Naive thymus-derived CD4-positive, alpha-beta T cell (primary cell): Measurements from ENCODE around the gene PEX10. TPM values are rescaled to one million over a fixed set of nuclear protein-coding genes. Genes with fewer than 3 reads are reported as not detected.
A peak's percentile ranks its signal among the peaks of the same experiment; 100 is the strongest.

Experiments
- ATAC-seq: fragments of 150-1000 bp; cut with Tn5 transposase; 2 replicates; pipeline ENCODE4 v1.10.0; 2021; ENCODE audit warnings: mild to moderate bottlenecking, moderate library complexity
- CTCF ChIA-PET: fragments of 350-600 bp; sonication (Branson Sonifier 250); formaldehyde crosslinking; loops from one replicate; lab custom pipeline; 2021; ENCODE audit warnings: antibody characterized with exemption; lab: Charles Lee
- POLR2A ChIA-PET: fragments of 350-600 bp; sonication (Branson Sonifier 250); formaldehyde crosslinking; loops from one replicate; lab custom pipeline; 2021; ENCODE audit warnings: antibody characterized with exemption, inconsistent platforms; lab: Charles Lee
- DNase-seq, 9 donors: peaks; one replicate each; pipeline versions ENCODE4 v3.0.0 to v3.0.0-alpha.2; 2020 to 2022; ENCODE audit warnings: mixed read lengths in 1 of 9
- H3K27ac ChIP-seq: one replicate; pipeline ENCODE4 v1.7.0; 2013; ENCODE audit warnings: mild to moderate bottlenecking, low read depth, low read length, moderate library complexity
- H3K27me3 ChIP-seq, 2 donors: one replicate each; pipeline ENCODE4 v1.7.0; 2013; ENCODE audit warnings: low read length in 2 of 2, mild to moderate bottlenecking in 2 of 2, moderate library complexity in 2 of 2; ENCODE audit not compliant: control insufficient read depth in 2 of 2, insufficient read depth in 2 of 2
- H3K36me3 ChIP-seq, 3 experiments: 1 replicate in 2 of 3; 2 replicates in 1 of 3; pipeline ENCODE4 v1.7.0; 2013; ENCODE audit warnings: low read length in 3 of 3, mild to moderate bottlenecking in 3 of 3, moderate library complexity in 1 of 3; ENCODE audit not compliant: insufficient read depth in 3 of 3, control insufficient read depth in 2 of 3
- H3K4me1 ChIP-seq, 2 donors: one replicate each; pipeline ENCODE4 v1.7.0; 2013; ENCODE audit warnings: low read length in 2 of 2, mild to moderate bottlenecking in 2 of 2, moderate library complexity in 1 of 2; ENCODE audit not compliant: control insufficient read depth in 2 of 2, insufficient read depth in 2 of 2
- H3K4me3 ChIP-seq: 2 replicates; pipeline ENCODE4 v1.7.0; 2013; ENCODE audit warnings: mild to moderate bottlenecking, low read length
- H3K9me3 ChIP-seq, 3 experiments: 1 replicate in 2 of 3; 2 replicates in 1 of 3; pipeline ENCODE4 v1.7.0; 2013; ENCODE audit warnings: low read length in 3 of 3; ENCODE audit not compliant: control insufficient read depth in 2 of 3
- H3K27ac Mint-ChIP-seq, 9 donors: one replicate each; pipeline ENCODE4 v1.8.0; 2020 to 2022; ENCODE audit warnings: mixed read lengths in 9 of 9, mild to moderate bottlenecking in 8 of 9, moderate library complexity in 5 of 9, inconsistent platforms in 2 of 9
- H3K27me3 Mint-ChIP-seq, 5 donors: one replicate each; pipeline ENCODE4 v1.8.0; 2021 to 2022; ENCODE audit warnings: mixed read lengths in 5 of 5, mild to moderate bottlenecking in 1 of 5
- H3K36me3 Mint-ChIP-seq, 5 donors: one replicate each; pipeline ENCODE4 v1.8.0; 2020 to 2022; ENCODE audit warnings: mixed read lengths in 5 of 5, mild to moderate bottlenecking in 3 of 5, inconsistent platforms in 1 of 5
- H3K4me1 Mint-ChIP-seq, 7 donors: one replicate each; pipeline ENCODE4 v1.8.0; 2020 to 2022; ENCODE audit warnings: mixed read lengths in 7 of 7, mild to moderate bottlenecking in 3 of 7, inconsistent platforms in 1 of 7
- H3K4me3 Mint-ChIP-seq, 10 donors: one replicate each; pipeline ENCODE4 v1.8.0; 2020 to 2022; ENCODE audit warnings: mild to moderate bottlenecking in 10 of 10, mixed read lengths in 10 of 10, moderate library complexity in 6 of 10, inconsistent platforms in 2 of 10
- H3K9me3 Mint-ChIP-seq, 11 donors: one replicate each; pipeline ENCODE4 v1.8.0; 2020 to 2022; ENCODE audit warnings: mixed read lengths in 11 of 11, mild to moderate bottlenecking in 4 of 11, inconsistent platforms in 1 of 11, moderate library complexity in 1 of 11
- intact Hi-C, 2 donors: fragments of 100-400 bp; cut with micrococcal nuclease; formaldehyde crosslinking; loops; one replicate each; pipeline ENCODE4 v1.15.1; 2023
- polyA plus RNA-seq, 2 donors: library from polyadenylated mRNA; unstranded; fragments of 300-500 nt; fragmentation: Illumina TruSeq; gene quantifications; one replicate each; pipeline ENCODE4 v1.2.3, GENCODE V29; 2021
- total RNA-seq, 6 experiments: library from RNA in 5 of 6; stranded (reverse) in 5 of 6; gene quantifications; 1 replicate in 5 of 6; 2 replicates in 1 of 6; pipeline ENCODE4 v1.2.3 and lab custom pipeline; 2021 to 2026

PEX10 gene
- total and polyA plus RNA-seq, 7 experiments from 2014 or later = 8.7 to 14.9 (median 11.4) TPM

- Histone ChIP-seq H3K27ac (peak overlapping the region; percentile 95), H3K9me3 (no peaks in the 10 kb centered on the region), H3K27me3 (no peaks in the 10 kb centered on the region), H3K36me3 (no peaks in the 10 kb centered on the region), H3K4me1 (peaks cover 37 to 45% of the 10 kb centered on the region in 2 donors), H3K4me3 (peak overlapping the region; percentile 69)
- DNase-seq (peak in 7 of 9 donors; percentile 29 to 51 (median 34)), ATAC-seq (no peak)
- Mint-ChIP-seq H3K36me3 (peaks cover 0 to 2% (median 0%) of the 10 kb centered on the region in 5 donors), H3K27me3 (no peaks in the 10 kb centered on the region), H3K4me3 (peak overlapping the region; percentile 76 to 90 (median 84)), H3K9me3 (no peaks in the 10 kb centered on the region), H3K4me1 (peaks cover 28 to 42% (median 36%) of the 10 kb centered on the region in 7 donors), H3K27ac (peak overlapping the region; percentile 84 to 96 (median 90))
- intact Hi-C loops = loop anchor here in 1 of 2 donors (10.0 kb wide), 1 partner anchor 619 kb away; no protein-coding TSS in a partner anchor
- CTCF ChIA-PET = interaction anchor here (0.7 to 2.8 kb wide), 10 partner anchors 9 to 378 kb away, joined by 3 to 32 read pairs (median 6); partner anchors contain the start of genes MORN1, RER1 and TNFRSF14
- POLR2A ChIA-PET = interaction anchor here (0.6 to 5.0 kb wide), 18 partner anchors 17 to 1486 kb away, joined by 3 to 68 read pairs (median 5); partner anchors contain the start of genes FAAP20, MORN1, PANK4 and RER1
Measured at GRCh38 chr1:2415801-2416208, 3.4 kb upstream of the PEX10 start.

GRCh38 chr1:2415337-2415736, 3.0 kb upstream of the PEX10 start:
- H3K27ac ChIP-seq = peak overlapping the region; percentile 95
- no peaks in the 10 kb centered on the region for H3K36me3 ChIP-seq
- no peak for DNase-seq
- no peak for ATAC-seq
- H3K4me1 Mint-ChIP-seq = peaks cover 28 to 45% (median 36%) of the 10 kb centered on the region in 7 donors
- no peaks in the 10 kb centered on the region for H3K9me3 Mint-ChIP-seq
- H3K9me3 ChIP-seq = no peaks in the 10 kb centered on the region
- no peaks in the 10 kb centered on the region for H3K27me3 ChIP-seq
- CTCF ChIA-PET = interaction anchor here (0.6 to 2.8 kb wide), 10 partner anchors 9 to 379 kb away, joined by 3 to 32 read pairs (median 4); partner anchors contain the start of genes MORN1, RER1 and TNFRSF14
- peak overlapping the region; percentile 69 for H3K4me3 ChIP-seq
- no peaks in the 10 kb centered on the region for H3K27me3 Mint-ChIP-seq
- H3K4me1 ChIP-seq = peaks cover 37 to 45% of the 10 kb centered on the region in 2 donors
- POLR2A ChIA-PET = interaction anchor here (0.9 to 5.0 kb wide), 14 partner anchors 22 to 372 kb away, joined by 3 to 68 read pairs (median 5); partner anchors contain the start of genes MORN1, PANK4, RER1 and TNFRSF14
- peak overlapping the region; percentile 76 to 90 (median 84) for H3K4me3 Mint-ChIP-seq
- H3K36me3 Mint-ChIP-seq = peaks cover 0 to 2% (median 0%) of the 10 kb centered on the region in 5 donors
- H3K27ac Mint-ChIP-seq = peak overlapping the region; percentile 84 to 96 (median 90)
- intact Hi-C loops = loop anchor here in 1 of 2 donors (10.0 kb wide), 1 partner anchor 619 kb away; no protein-coding TSS in a partner anchor

GRCh38 chr1:2414297-2414958, 2.1 kb upstream of the PEX10 start:
- intact Hi-C loops = loop anchor here (1.0 to 10.0 kb wide), 5 partner anchors 134 to 620 kb away; partner anchors contain the start of gene PRXL2B (in 1 of the 2)
- Mint-ChIP-seq H3K4me1 (peaks cover 29 to 45% (median 36%) of the 10 kb centered on the region in 7 donors), H3K9me3 (no peaks in the 10 kb centered on the region), H3K4me3 (peak overlapping the region; percentile 80 to 90 (median 85)), H3K27me3 (no peaks in the 10 kb centered on the region), H3K27ac (peak overlapping the region; percentile 80 to 96 (median 93)), H3K36me3 (peaks cover 0 to 2% (median 0%) of the 10 kb centered on the region in 5 donors)
- DNase-seq (peak; percentile 66 to 81 (median 78)), ATAC-seq (peak; percentile 39)
- Histone ChIP-seq H3K27ac (peak overlapping the region; percentile 95), H3K36me3 (no peaks in the 10 kb centered on the region), H3K27me3 (no peaks in the 10 kb centered on the region), H3K4me1 (peaks cover 37 to 45% of the 10 kb centered on the region in 2 donors), H3K4me3 (peak overlapping the region; percentile 71), H3K9me3 (no peaks in the 10 kb centered on the region)
- ChIA-PET POLR2A (interaction anchor here (0.6 to 5.0 kb wide), 7 partner anchors 15 to 215 kb away, joined by 3 to 68 read pairs (median 7); partner anchors contain the start of gene PANK4), CTCF (interaction anchor here (0.8 to 2.8 kb wide), 7 partner anchors 10 to 159 kb away, joined by 3 to 32 read pairs (median 3); no protein-coding TSS in a partner anchor)

GRCh38 chr1:2413495-2414296, 1.3 kb upstream of the PEX10 start:
- H3K36me3 Mint-ChIP-seq = peaks cover 0 to 2% (median 0%) of the 10 kb centered on the region in 5 donors
- peaks cover 29 to 45% (median 35%) of the 10 kb centered on the region in 7 donors for H3K4me1 Mint-ChIP-seq
- peak in 6 of 9 donors; percentile 7 to 37 (median 24) for DNase-seq

GRCh38 chr1:2412773-2413494, 570 bp upstream of the PEX10 start:
- Histone ChIP-seq H3K27me3 (no peaks in the 10 kb centered on the region), H3K4me3 (peak overlapping the region; percentile 71), H3K4me1 (peaks cover 37 to 45% of the 10 kb centered on the region in 2 donors), H3K36me3 (peaks cover 0 to 15% (median 0%) of the 10 kb centered on the region in 3 experiments), H3K27ac (peak overlapping the region; percentile 95), H3K9me3 (no peaks in the 10 kb centered on the region)
- ATAC-seq (no peak), DNase-seq (peak in 1 of 9 donors; percentile 19)
- intact Hi-C loops = loop anchor here (1.0 to 10.0 kb wide), 8 partner anchors 22 to 622 kb away; partner anchors contain the start of genes MORN1 (in 2 of the 2), PANK4 (in 2 of the 2) and RER1 (in 2 of the 2)
- no peaks in the 10 kb centered on the region for H3K9me3 Mint-ChIP-seq
- ChIA-PET CTCF (interaction anchor here (0.5 to 1.8 kb wide), 6 partner anchors 135 to 509 kb away, joined by 3 to 11 read pairs (median 3); partner anchors contain the start of gene TNFRSF14), POLR2A (interaction anchor here (1.0 to 4.1 kb wide), 8 partner anchors 21 to 214 kb away, joined by 3 to 32 read pairs (median 6); partner anchors contain the start of genes MORN1, PANK4 and RER1)
- peak overlapping the region in 3 of 9 donors; percentile 46 to 94 (median 90) for H3K27ac Mint-ChIP-seq
- no peaks in the 10 kb centered on the region for H3K27me3 Mint-ChIP-seq
- H3K4me3 Mint-ChIP-seq = peak overlapping the region in 8 of 10 donors; percentile 20 to 90 (median 85)
- H3K36me3 Mint-ChIP-seq = peaks cover 0 to 2% (median 0%) of the 10 kb centered on the region in 5 donors
- peaks cover 27 to 45% (median 35%) of the 10 kb centered on the region in 7 donors for H3K4me1 Mint-ChIP-seq

More at GRCh38 chr1:2413495-2414296, 1.3 kb upstream of the PEX10 start:
- ChIA-PET POLR2A (interaction anchor here (0.7 to 5.0 kb wide), 11 partner anchors 22 to 215 kb away, joined by 3 to 68 read pairs (median 6); partner anchors contain the start of genes MORN1, PANK4 and RER1), CTCF (interaction anchor here (0.5 to 2.8 kb wide), 9 partner anchors 110 to 508 kb away, joined by 3 to 32 read pairs (median 3); partner anchors contain the start of gene TNFRSF14)
- no peaks in the 10 kb centered on the region for H3K27me3 ChIP-seq
- peak overlapping the region; percentile 95 for H3K27ac ChIP-seq
- Mint-ChIP-seq H3K4me3 (peak overlapping the region; percentile 80 to 90 (median 85)), H3K9me3 (no peaks in the 10 kb centered on the region), H3K27me3 (no peaks in the 10 kb centered on the region), H3K27ac (peak overlapping the region; percentile 80 to 96 (median 93))
- peak overlapping the region; percentile 71 for H3K4me3 ChIP-seq
- H3K4me1 ChIP-seq = peaks cover 37 to 45% of the 10 kb centered on the region in 2 donors
- no peak for ATAC-seq
- no peaks in the 10 kb centered on the region for H3K9me3 ChIP-seq
- H3K36me3 ChIP-seq = peaks cover 0 to 7% (median 0%) of the 10 kb centered on the region in 3 experiments
- intact Hi-C loops = loop anchor here (1.0 to 10.0 kb wide), 5 partner anchors 135 to 621 kb away; partner anchors contain the start of gene PRXL2B (in 1 of the 2)
